Measurements from ENCODE around the gene FRMD4A. TPM values are rescaled to one million over a fixed set of nuclear protein-coding genes. Genes with fewer than 3 reads are reported as not detected.

Gene FRMD4A
- total and polyA plus RNA-seq, 10 of the 15 experiments (the other 5 are each of a cell fraction or from before 2014, with no cell fraction given), result 17.8 to 75.2 (median 39.1) TPM

DNA sequence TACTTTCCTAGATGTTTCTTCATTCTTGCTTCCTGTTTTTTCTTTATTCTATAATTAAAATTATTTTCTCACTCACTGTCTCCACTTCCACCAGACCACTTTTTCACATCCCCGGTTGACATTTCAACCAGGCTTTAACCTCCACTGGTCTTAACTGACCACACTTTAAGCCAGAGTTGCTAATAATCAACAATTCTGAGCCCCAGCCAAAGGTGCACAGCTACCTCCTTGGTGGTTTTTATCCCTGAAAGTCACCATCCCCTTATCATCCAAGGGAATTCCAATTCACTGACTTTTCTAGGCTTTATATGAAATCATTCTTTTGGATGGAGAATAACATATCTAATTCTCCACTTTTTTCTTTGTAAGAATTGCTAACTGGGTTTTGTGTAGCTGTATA lies 138.9 kb downstream of the FRMD4A start:
- H3K4me3 ChIP-seq, result no peak overlapping the region
- ChIA-PET POLR2A (no interaction called here), SMC1A (ENCODE audit: uncharacterized antibody, unreplicated experiment) (interaction anchor here (1.2 kb wide), 1 partner anchor 180 kb away, joined by 4 read pairs; no protein-coding TSS in a partner anchor), RAD21 (ENCODE audit: unreplicated experiment) (no interaction called here), CTCF (interaction anchor here (0.5 to 4.9 kb wide), 4 partner anchors 9 to 780 kb away, joined by 3 to 21 read pairs (median 3); no protein-coding TSS in a partner anchor)
- no peak overlapping the region for H3K9ac ChIP-seq (ENCODE audit: control insufficient read depth, insufficient read depth, low read length)
- TF ChIP-seq, protein P1, sequence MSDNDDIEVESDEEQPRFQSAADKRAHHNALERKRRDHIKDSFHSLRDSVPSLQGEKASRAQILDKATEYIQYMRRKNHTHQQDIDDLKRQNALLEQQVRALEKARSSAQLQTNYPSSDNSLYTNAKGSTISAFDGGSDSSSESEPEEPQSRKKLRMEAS (IDR thresholded peaks at IDR 0.05; ENCODE audit: low read depth, low read length), result no peak
- no peak for TF ChIP-seq RAD21 (IDR thresholded peaks at IDR 0.05; ENCODE audit: insufficient read depth, low read depth, low read length)
- TF ChIP-seq, protein P2, sequence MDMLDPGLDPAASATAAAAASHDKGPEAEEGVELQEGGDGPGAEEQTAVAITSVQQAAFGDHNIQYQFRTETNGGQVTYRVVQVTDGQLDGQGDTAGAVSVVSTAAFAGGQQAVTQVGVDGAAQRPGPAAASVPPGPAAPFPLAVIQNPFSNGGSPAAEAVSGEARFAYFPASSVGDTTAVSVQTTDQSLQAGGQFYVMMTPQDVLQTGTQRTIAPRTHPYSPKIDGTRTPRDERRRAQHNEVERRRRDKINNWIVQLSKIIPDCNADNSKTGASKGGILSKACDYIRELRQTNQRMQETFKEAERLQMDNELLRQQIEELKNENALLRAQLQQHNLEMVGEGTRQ (IDR thresholded peaks at IDR 0.05; ENCODE audit: borderline replicate concordance, low read depth, low read length), result no peak
- TF ChIP-seq RELA (IDR thresholded peaks at IDR 0.05; ENCODE audit: borderline replicate concordance, partially characterized antibody), result no peak
- TF ChIP-seq MYB (IDR thresholded peaks at IDR 0.05; ENCODE audit: borderline replicate concordance, low read depth, low read length), result no peak
- TF ChIP-seq, protein P3, sequence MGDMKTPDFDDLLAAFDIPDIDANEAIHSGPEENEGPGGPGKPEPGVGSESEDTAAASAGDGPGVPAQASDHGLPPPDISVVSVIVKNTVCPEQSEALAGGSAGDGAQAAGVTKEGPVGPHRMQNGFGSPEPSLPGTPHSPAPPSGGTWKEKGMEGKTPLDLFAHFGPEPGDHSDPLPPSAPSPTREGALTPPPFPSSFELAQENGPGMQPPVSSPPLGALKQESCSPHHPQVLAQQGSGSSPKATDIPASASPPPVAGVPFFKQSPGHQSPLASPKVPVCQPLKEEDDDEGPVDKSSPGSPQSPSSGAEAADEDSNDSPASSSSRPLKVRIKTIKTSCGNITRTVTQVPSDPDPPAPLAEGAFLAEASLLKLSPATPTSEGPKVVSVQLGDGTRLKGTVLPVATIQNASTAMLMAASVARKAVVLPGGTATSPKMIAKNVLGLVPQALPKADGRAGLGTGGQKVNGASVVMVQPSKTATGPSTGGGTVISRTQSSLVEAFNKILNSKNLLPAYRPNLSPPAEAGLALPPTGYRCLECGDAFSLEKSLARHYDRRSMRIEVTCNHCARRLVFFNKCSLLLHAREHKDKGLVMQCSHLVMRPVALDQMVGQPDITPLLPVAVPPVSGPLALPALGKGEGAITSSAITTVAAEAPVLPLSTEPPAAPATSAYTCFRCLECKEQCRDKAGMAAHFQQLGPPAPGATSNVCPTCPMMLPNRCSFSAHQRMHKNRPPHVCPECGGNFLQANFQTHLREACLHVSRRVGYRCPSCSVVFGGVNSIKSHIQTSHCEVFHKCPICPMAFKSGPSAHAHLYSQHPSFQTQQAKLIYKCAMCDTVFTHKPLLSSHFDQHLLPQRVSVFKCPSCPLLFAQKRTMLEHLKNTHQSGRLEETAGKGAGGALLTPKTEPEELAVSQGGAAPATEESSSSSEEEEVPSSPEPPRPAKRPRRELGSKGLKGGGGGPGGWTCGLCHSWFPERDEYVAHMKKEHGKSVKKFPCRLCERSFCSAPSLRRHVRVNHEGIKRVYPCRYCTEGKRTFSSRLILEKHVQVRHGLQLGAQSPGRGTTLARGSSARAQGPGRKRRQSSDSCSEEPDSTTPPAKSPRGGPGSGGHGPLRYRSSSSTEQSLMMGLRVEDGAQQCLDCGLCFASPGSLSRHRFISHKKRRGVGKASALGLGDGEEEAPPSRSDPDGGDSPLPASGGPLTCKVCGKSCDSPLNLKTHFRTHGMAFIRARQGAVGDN (IDR thresholded peaks at IDR 0.05), result no peak
- no peak for TF ChIP-seq POU2F2 (IDR thresholded peaks at IDR 0.05; ENCODE audit: borderline replicate concordance, low read depth, low read length)
- no TSS peak for BruUV-seq (replicated peaks)
- H3K79me2 ChIP-seq (ENCODE audit: control insufficient read depth, insufficient read depth, low read length), result no peaks in the 10 kb centered on the region
- H3K27me3 ChIP-seq (replicated peaks in 1 of 2; ENCODE audit: control insufficient read depth in 2 of 2, insufficient read depth in 2 of 2, low read length in 1 of 2), result peaks cover 0 to 3% of the 10 kb centered on the region in 2 experiments; a peak in 2 of 4 replicates
- no peak overlapping the region for H3K27ac ChIP-seq (ENCODE audit: control insufficient read depth, insufficient read depth)
- DNase-seq (ENCODE audit: low read depth, low spot score) (no peak), FAIRE-seq (no peak), ATAC-seq (no peak)
- no peaks in the 10 kb centered on the region for H4K20me1 ChIP-seq (ENCODE audit: control insufficient read depth, insufficient read depth)
- intact Hi-C loops (cut with micrococcal nuclease; ENCODE audit: unreplicated experiment), result no loop called here
- H3K36me3 ChIP-seq (ENCODE audit: control insufficient read depth in 2 of 2, insufficient read depth in 2 of 2, low read length in 1 of 2), result no peaks in the 10 kb centered on the region
- H3K9me3 ChIP-seq (replicated peaks; ENCODE audit: control insufficient read depth, insufficient read depth, low read length), result no peaks in the 10 kb centered on the region
- in situ Hi-C loops (cut with MboI), result loop anchor here (10.0 kb wide), 1 partner anchor 633 kb away; no protein-coding TSS in a partner anchor
- H3K4me2 ChIP-seq (ENCODE audit: control insufficient read depth, insufficient read depth), result no peak overlapping the region
- WGBS (ENCODE audit: insufficient coverage, insufficient replicate concordance, low lambda C conversion rate, missing lambda C conversion rate), result 0% methylated on average over 1 of the region's 1 CpG
- no peaks in the 10 kb centered on the region for H3K4me1 ChIP-seq (ENCODE audit: control insufficient read depth, insufficient read depth, low read length)
- H2AFZ ChIP-seq (ENCODE audit: control insufficient read depth, low read depth, low read length), result no peak overlapping the region

Data from GM12878 (cell line).